Measurements from ENCODE around the gene PACRG.

GRCh38 chr6:163310973-163311383, 583.2 kb downstream of the PACRG start:
- TF ChIP-seq YY1 (IDR thresholded peaks at IDR 0.05) (no peak), CTCF (IDR thresholded peaks at IDR 0.05; ENCODE audit: low read depth, low read length, missing input control) (no peak), GABPA (IDR thresholded peaks at IDR 0.05 in 1 of 2, conservative IDR thresholded peaks at IDR 0.05 in 1 of 2) (no peak), ZBTB33 (IDR thresholded peaks at IDR 0.05) (no peak), RAD21 (IDR thresholded peaks at IDR 0.05) (no peak), MAX (IDR thresholded peaks at IDR 0.05) (no peak)
